HepG2 (cell line): Measurements from ENCODE around the gene CPOX. TPM values are rescaled to one million over a fixed set of nuclear protein-coding genes. Genes with fewer than 3 reads are reported as not detected.

Source experiments
- ATAC-seq: fragments of 200-7000 bp; cut with Tn5 transposase; 3 replicates; pipeline ENCODE4 v1.9.1; 2020; ENCODE audit warnings: mild to moderate bottlenecking, moderate library complexity
- BruUV-seq: library from RNA; stranded (reverse); fragments of 400-500 nt; replicated peaks from 2 replicates; lab custom pipeline; 2021; lab: Mats Ljungman, UMichigan
- CTCF ChIA-PET: fragments of 300-600 bp; formaldehyde crosslinking; extraction: SDS; loops from one replicate; lab custom pipeline; 2021; ENCODE audit warnings: low total read pairs, inconsistent platforms, low intra/inter-chr PET ratio; lab: Yijun Ruan, JAX
- POLR2A ChIA-PET: fragments of 350-600 bp; sonication (Branson Sonifier 250); formaldehyde crosslinking; loops from one replicate; lab custom pipeline; 2020; ENCODE audit warnings: antibody characterized with exemption, inconsistent platforms; lab: Yijun Ruan, JAX
- DNase-seq: peaks from one replicate; pipeline ENCODE4 v3.0.0-alpha.2; 2015; ENCODE audit warnings: low spot score
- FAIRE-seq: peaks from 3 replicates; lab custom pipeline; 2011; peaks lifted over from hg19 to GRCh38; lab: Jason Lieb, UNC
- H2AFZ ChIP-seq: one replicate; pipeline ENCODE4 v1.6.1; 2011; ENCODE audit warnings: low read length, inconsistent platforms
- H3K27ac ChIP-seq: fragments of 300-600 bp; 3 replicates; pipeline ENCODE4 v1.8.0; 2011; ENCODE audit warnings: mixed run types, mild to moderate bottlenecking, mixed read lengths, low read length, inconsistent platforms; ENCODE audit not compliant: insufficient read depth; ENCODE audit errors: extremely low read length
- H3K27me3 ChIP-seq, 2 experiments: fragments of 200-600 bp in 1 of 2; 2 replicates in 1 of 2; 3 replicates in 1 of 2; pipeline versions ENCODE4 v1.6.0 to v1.8.0; 2011; ENCODE audit warnings: low read length in 2 of 2, mild to moderate bottlenecking in 2 of 2, moderate library complexity in 2 of 2, inconsistent platforms in 1 of 2; ENCODE audit not compliant: insufficient read depth in 2 of 2, control insufficient read depth in 1 of 2
- H3K36me3 ChIP-seq, 2 experiments: fragments of 200-600 bp in 1 of 2; replicated peaks in 1 of 2; 2 replicates in 1 of 2; 3 replicates in 1 of 2; pipeline versions ENCODE4 v1.5.1 to v1.8.0; 2011; ENCODE audit warnings: low read length in 2 of 2, inconsistent platforms in 1 of 2; ENCODE audit not compliant: insufficient read depth in 2 of 2, control insufficient read depth in 1 of 2
- H3K4me1 ChIP-seq: 2 replicates; pipeline ENCODE4 v1.5.1; 2012; ENCODE audit warnings: low read length, inconsistent platforms; ENCODE audit not compliant: insufficient read depth
- H3K4me2 ChIP-seq: 2 replicates; pipeline ENCODE4 v1.6.0; 2011; ENCODE audit warnings: low read depth, low read length, inconsistent platforms
- H3K4me3 ChIP-seq, 3 experiments: fragments of 200-600 bp in 1 of 3; sonication (generic), shearing (Covaris generic) in 1 of 3; replicated peaks in 1 of 3; 2 replicates each; pipeline ENCODE4 v1.5.1; 2011 to 2016; ENCODE audit warnings: low read length in 3 of 3, inconsistent platforms in 2 of 3, low read depth in 2 of 3, mild to moderate bottlenecking in 2 of 3, control low read depth in 1 of 3, mixed read lengths in 1 of 3; ENCODE audit not compliant: insufficient read depth in 1 of 3
- H3K79me2 ChIP-seq: one replicate; pipeline ENCODE4 v1.6.1; 2011; ENCODE audit warnings: low read length, inconsistent platforms; ENCODE audit not compliant: insufficient read depth
- H3K9ac ChIP-seq: 2 replicates; pipeline ENCODE4 v1.6.0; 2011; ENCODE audit warnings: mild to moderate bottlenecking, low read depth, low read length, inconsistent platforms; ENCODE audit not compliant: insufficient read depth
- H3K9me3 ChIP-seq: 2 replicates; pipeline ENCODE4 v1.5.1; 2012; ENCODE audit warnings: mild to moderate bottlenecking, low read length
- H4K20me1 ChIP-seq: 2 replicates; pipeline ENCODE4 v1.6.0; 2011; ENCODE audit warnings: inconsistent platforms, mild to moderate bottlenecking, low read length, moderate library complexity; ENCODE audit not compliant: insufficient read depth
- ARNT ChIP-seq: fragments of 450-650 bp; IDR thresholded peaks from 2 replicates; pipeline ENCODE4 v1.6.1; 2017
- ELF1 ChIP-seq: sonication (generic); formaldehyde crosslinking; IDR thresholded peaks from 2 replicates; pipeline ENCODE4 v1.4.0; 2020; ENCODE audit warnings: missing genetic modification reagents
- KAT2B ChIP-seq: fragments of 150-350 bp; IDR thresholded peaks from 2 replicates; pipeline ENCODE4 v1.6.1; 2014; ENCODE audit warnings: low read depth, low read length, borderline replicate concordance
- KDM5A ChIP-seq: fragments of 200-600 bp; sonication (generic); IDR thresholded peaks from 2 replicates; pipeline ENCODE4 v1.7.0; 2018; ENCODE audit warnings: antibody characterized with exemption, mild to moderate bottlenecking, low read length, borderline replicate concordance
- MXI1 ChIP-seq: IDR thresholded peaks from 3 replicates; pipeline ENCODE4 v1.6.1; 2012; ENCODE audit warnings: low read depth, low read length, inconsistent platforms, borderline replicate concordance
- PCBP1 ChIP-seq: fragments of 200-400 bp; formaldehyde crosslinking; IDR thresholded peaks from 2 replicates; pipeline ENCODE4 v1.6.1; 2017; ENCODE audit warnings: mild to moderate bottlenecking, low read depth, low read length, borderline replicate concordance
- RERE ChIP-seq: IDR thresholded peaks from 2 replicates; pipeline ENCODE4 v1.6.1; 2016; ENCODE audit warnings: low read depth, missing genetic modification reagents, missing compliant biosample characterization
- SIN3A ChIP-seq: IDR thresholded peaks from 2 replicates; pipeline ENCODE4 v1.6.1; 2011; ENCODE audit warnings: low read depth, mild to moderate bottlenecking, control low read depth, low read length, borderline replicate concordance
- STAG1 ChIP-seq: sonication (generic); formaldehyde crosslinking; IDR thresholded peaks from 2 replicates; pipeline ENCODE4 v1.4.0; 2020; ENCODE audit warnings: missing genetic modification reagents
- TERF1 ChIP-seq: sonication (generic); formaldehyde crosslinking; IDR thresholded peaks from 2 replicates; pipeline ENCODE4 v1.8.0; 2022; ENCODE audit warnings: mild to moderate bottlenecking, missing genetic modification reagents, moderate library complexity
- U2AF1 ChIP-seq: fragments of 200-400 bp; formaldehyde crosslinking; optimal IDR thresholded peaks from 2 replicates; pipeline ENCODE3; 2017; ENCODE audit warnings: mild to moderate bottlenecking, low read depth, low read length
- YEATS2 ChIP-seq: sonication (generic); formaldehyde crosslinking; IDR thresholded peaks from 2 replicates; pipeline ENCODE4 v1.4.0; 2020; ENCODE audit warnings: missing genetic modification reagents, borderline replicate concordance
- ZBTB25 ChIP-seq: IDR thresholded peaks from 2 replicates; pipeline ENCODE4 v1.6.1; 2018; ENCODE audit warnings: missing genetic modification reagents
- ZBTB44 ChIP-seq: sonication (generic); formaldehyde crosslinking; IDR thresholded peaks from 2 replicates; pipeline ENCODE4 v1.4.0; 2020; ENCODE audit warnings: missing genetic modification reagents
- ZNF235 ChIP-seq: sonication (generic); formaldehyde crosslinking; IDR thresholded peaks from 2 replicates; pipeline ENCODE4 v1.8.1; 2023; ENCODE audit warnings: mild to moderate bottlenecking, missing genetic modification reagents, borderline replicate concordance
- ZNF430 ChIP-seq: sonication (generic); formaldehyde crosslinking; IDR thresholded peaks from 2 replicates; pipeline ENCODE4 v1.9.0; 2021; ENCODE audit warnings: mild to moderate bottlenecking, missing genetic modification reagents
- ZNF841 ChIP-seq: sonication (generic); formaldehyde crosslinking; IDR thresholded peaks from 2 replicates; pipeline ENCODE4 v1.8.1; 2023; ENCODE audit warnings: missing genetic modification reagents, borderline replicate concordance
- in situ Hi-C: cut with HindIII; loops from 2 replicates; pipeline ENCODE4 v1.10.0; 2017; ENCODE audit warnings: low pct_unique_long_range_greater_than_20kb; ENCODE audit not compliant: extremely low pct_ligation_motif_present
- intact Hi-C: fragments of 100-400 bp; cut with micrococcal nuclease; formaldehyde crosslinking; loops from one replicate; pipeline ENCODE4 v1.10.0; 2022; ENCODE audit not compliant: unreplicated experiment
- polyA plus RNA-seq, 8 experiments: library from polyadenylated mRNA; depleted of rRNA in 3 of 8; stranded (reverse) in 7 of 8; unstranded in 1 of 8; fragments of >200 nt; fragmentation: Illumina TruSeq in 4 of 8; extraction: Trizol in 4 of 8; gene quantifications; 2 replicates each; pipeline versions ENCODE4 v1.2.1 to v1.2.3, GENCODE V29; 2011 to 2016; ENCODE audit warnings: low read depth in 4 of 8, missing spikeins in 1 of 8, mixed read lengths in 1 of 8; ENCODE audit not compliant: insufficient read depth in 1 of 8
- total RNA-seq, 5 experiments: library from RNA; depleted of rRNA; stranded (reverse); fragments of >200 nt; fragmentation: Illumina TruSeq; extraction: Trizol; gene quantifications; 2 replicates each; pipeline ENCODE4 v1.2.3, GENCODE V29; 2016; ENCODE audit warnings: low read depth in 1 of 5

Gene CPOX
- total and polyA plus RNA-seq, 2 of the 13 experiments (the other 11 are each of a cell fraction or from before 2014, with no cell fraction given) = 34.2 to 37.2 TPM

DNA sequence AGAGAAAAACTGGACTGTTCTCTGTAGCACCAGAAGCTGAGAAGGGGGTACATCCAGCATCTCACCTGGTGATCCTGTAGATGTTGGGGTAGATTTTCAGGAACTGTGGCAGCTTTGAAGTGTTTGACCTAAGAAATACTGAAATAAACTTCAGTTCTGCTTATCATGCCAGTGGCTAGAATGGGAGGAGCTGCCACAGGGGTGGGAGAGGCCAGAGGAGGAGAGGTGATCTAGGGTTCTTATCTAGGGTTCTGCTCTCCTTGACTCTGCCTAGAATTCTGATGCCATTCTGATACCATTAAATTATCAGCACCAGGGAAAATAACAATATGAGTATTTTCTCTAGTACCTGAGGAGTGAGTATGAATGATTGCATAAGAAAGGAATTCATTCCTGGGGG lies 10.2 kb upstream of the CPOX start:
- Histone ChIP-seq H3K9ac (no peak overlapping the region), H3K27ac (no peak overlapping the region), H3K36me3 (no peaks in the 10 kb centered on the region), H3K4me1 (peaks cover 28% of the 10 kb centered on the region), H3K9me3 (no peaks in the 10 kb centered on the region), H3K27me3 (no peaks in the 10 kb centered on the region), H3K4me2 (no peak overlapping the region), H2AFZ (no peak overlapping the region), H4K20me1 (no peaks in the 10 kb centered on the region), H3K4me3 (no peak overlapping the region), H3K79me2 (no peaks in the 10 kb centered on the region)
- FAIRE-seq (no peak), ATAC-seq (no peak), DNase-seq (no peak)
- ChIA-PET POLR2A (no interaction called here), CTCF (interaction anchor here (2.6 kb wide), 1 partner anchor 209 kb away, joined by 24 read pairs; no protein-coding TSS in a partner anchor)
- BruUV-seq = no TSS peak
- intact Hi-C loops = loop anchor here (2.0 kb wide), 2 partner anchors 129 to 391 kb away; no protein-coding TSS in a partner anchor
- in situ Hi-C loops = loop anchor here (5.0 kb wide), 1 partner anchor 209 kb away; no protein-coding TSS in a partner anchor
- TF ChIP-seq YEATS2 (CRISPR knock-in tag) (no peak), MXI1 (no peak), KAT2B (no peak), RERE (no peak), U2AF1 (no peak), STAG1 (no peak), ZNF430 (CRISPR knock-in tag) (no peak), SIN3A (no peak), ZNF841 (CRISPR knock-in tag) (no peak), ZNF235 (CRISPR knock-in tag) (no peak), KDM5A (no peak), ARNT (no peak), ELF1 (CRISPR knock-in tag) (no peak), PCBP1 (no peak), ZBTB25 (CRISPR knock-in tag) (no peak), ZBTB44 (CRISPR knock-in tag) (no peak), TERF1 (no peak)
